Activated CD8-positive, alpha-beta T cell treated with anti-CD3 and anti-CD28 coated beads for 36 hours (primary cell): Measurements from ENCODE around the gene NUF2. TPM values are rescaled to one million over a fixed set of nuclear protein-coding genes. Genes with fewer than 3 reads are reported as not detected.

Source experiments
- ATAC-seq: fragments of 200-7000 bp; cut with Tn5 transposase; one replicate; pipeline ENCODE4 v1.10.0; 2021; ENCODE audit warnings: mild to moderate bottlenecking, moderate library complexity
- CTCF ChIA-PET: fragments of 350-600 bp; sonication (Branson Sonifier 250); formaldehyde crosslinking; loops from one replicate; lab custom pipeline; 2021; ENCODE audit warnings: antibody characterized with exemption; lab: Charles Lee
- POLR2A ChIA-PET: fragments of 350-600 bp; sonication (Branson Sonifier 250); formaldehyde crosslinking; loops from one replicate; lab custom pipeline; 2021; ENCODE audit warnings: antibody characterized with exemption; lab: Charles Lee
- DNase-seq: peaks from one replicate; pipeline ENCODE4 v3.0.0-alpha.2; 2020
- H3K27ac Mint-ChIP-seq: one replicate; pipeline ENCODE4 v1.8.0; 2021; ENCODE audit warnings: mild to moderate bottlenecking, mixed read lengths
- H3K27me3 Mint-ChIP-seq: one replicate; pipeline ENCODE4 v1.8.0; 2021; ENCODE audit warnings: mixed read lengths
- H3K36me3 Mint-ChIP-seq: one replicate; pipeline ENCODE4 v1.8.0; 2021; ENCODE audit warnings: low read depth, mixed read lengths
- H3K4me1 Mint-ChIP-seq: one replicate; pipeline ENCODE4 v1.8.0; 2021; ENCODE audit warnings: low read depth, mixed read lengths
- H3K4me3 Mint-ChIP-seq: one replicate; pipeline ENCODE4 v1.8.0; 2021; ENCODE audit warnings: mild to moderate bottlenecking, moderate library complexity, mixed read lengths
- H3K9me3 Mint-ChIP-seq: one replicate; pipeline ENCODE4 v1.8.0; 2021; ENCODE audit warnings: mixed read lengths
- intact Hi-C: fragments of 100-400 bp; cut with micrococcal nuclease; formaldehyde crosslinking; loops from one replicate; pipeline ENCODE4 v1.10.0; 2022
- total RNA-seq, 2 experiments: library from RNA; stranded (reverse); gene quantifications; one replicate each; pipeline ENCODE4 v1.2.3, GENCODE V29; 2021
- TF ChIP-seq, protein P1 (sequence below): fragments of 200-600 bp; IDR thresholded peaks from one replicate; pipeline ENCODE4 v1.8.0; 2022; ENCODE audit warnings: antibody characterized with exemption, mild to moderate bottlenecking

Gene NUF2
- total RNA-seq, 2 experiments from 2014 or later: 49.9 to 54.6 TPM

- Mint-ChIP-seq H3K4me1 (no peaks in the 10 kb centered on the region), H3K36me3 (no peaks in the 10 kb centered on the region), H3K9me3 (no peaks in the 10 kb centered on the region), H3K27ac (no peak overlapping the region), H3K27me3 (peaks cover 21% of the 10 kb centered on the region), H3K4me3 (no peak overlapping the region)
- CTCF ChIA-PET: no interaction called here
- ATAC-seq: no peak
- DNase-seq: no peak
- intact Hi-C loops: no loop called here
- TF ChIP-seq, protein P1, sequence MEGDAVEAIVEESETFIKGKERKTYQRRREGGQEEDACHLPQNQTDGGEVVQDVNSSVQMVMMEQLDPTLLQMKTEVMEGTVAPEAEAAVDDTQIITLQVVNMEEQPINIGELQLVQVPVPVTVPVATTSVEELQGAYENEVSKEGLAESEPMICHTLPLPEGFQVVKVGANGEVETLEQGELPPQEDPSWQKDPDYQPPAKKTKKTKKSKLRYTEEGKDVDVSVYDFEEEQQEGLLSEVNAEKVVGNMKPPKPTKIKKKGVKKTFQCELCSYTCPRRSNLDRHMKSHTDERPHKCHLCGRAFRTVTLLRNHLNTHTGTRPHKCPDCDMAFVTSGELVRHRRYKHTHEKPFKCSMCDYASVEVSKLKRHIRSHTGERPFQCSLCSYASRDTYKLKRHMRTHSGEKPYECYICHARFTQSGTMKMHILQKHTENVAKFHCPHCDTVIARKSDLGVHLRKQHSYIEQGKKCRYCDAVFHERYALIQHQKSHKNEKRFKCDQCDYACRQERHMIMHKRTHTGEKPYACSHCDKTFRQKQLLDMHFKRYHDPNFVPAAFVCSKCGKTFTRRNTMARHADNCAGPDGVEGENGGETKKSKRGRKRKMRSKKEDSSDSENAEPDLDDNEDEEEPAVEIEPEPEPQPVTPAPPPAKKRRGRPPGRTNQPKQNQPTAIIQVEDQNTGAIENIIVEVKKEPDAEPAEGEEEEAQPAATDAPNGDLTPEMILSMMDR: no peak
- POLR2A ChIA-PET: no interaction called here
Observed at GRCh38 chr1:163382395-163382794, 60.6 kb downstream of the NUF2 start.

DNA sequence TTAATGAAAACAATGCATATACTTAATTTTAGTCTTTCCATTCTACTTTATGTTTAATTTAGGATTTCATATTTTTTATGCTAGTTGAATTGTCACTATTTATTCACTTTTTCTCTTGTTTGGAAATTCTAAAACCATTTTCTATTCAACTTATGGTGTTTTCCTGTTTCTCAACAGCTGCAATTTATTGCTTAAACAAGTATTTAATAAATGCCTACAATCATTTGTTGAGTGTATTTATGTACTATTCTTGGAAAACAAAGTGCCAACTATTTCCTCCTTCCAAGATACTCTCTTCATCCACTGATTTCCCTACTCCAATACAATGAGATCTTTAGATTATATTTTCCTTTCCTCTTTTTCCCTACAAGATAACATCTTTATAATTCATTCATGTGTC lies 65.4 kb downstream of the NUF2 start:
- Mint-ChIP-seq H3K9me3 (no peaks in the 10 kb centered on the region), H3K4me3 (no peak overlapping the region), H3K27me3 (peaks cover 24% of the 10 kb centered on the region), H3K36me3 (no peaks in the 10 kb centered on the region), H3K27ac (no peak overlapping the region), H3K4me1 (no peaks in the 10 kb centered on the region)
- DNase-seq (no peak), ATAC-seq (no peak)
- intact Hi-C loops: no loop called here
- TF ChIP-seq, protein P1: no peak
- CTCF ChIA-PET: no interaction called here
- POLR2A ChIA-PET: no interaction called here

GRCh38 chr1:163388970-163389369 lies 67.2 kb downstream of the NUF2 start:
- ATAC-seq (no peak), DNase-seq (no peak)
- H3K4me3 Mint-ChIP-seq: no peak overlapping the region
- CTCF ChIA-PET: no interaction called here
- H3K27me3 Mint-ChIP-seq: peaks cover 21% of the 10 kb centered on the region
- no peak overlapping the region for H3K27ac Mint-ChIP-seq
- POLR2A ChIA-PET: no interaction called here
- no peaks in the 10 kb centered on the region for H3K4me1 Mint-ChIP-seq
- intact Hi-C loops: no loop called here
- TF ChIP-seq, protein P1: no peak
- H3K36me3 Mint-ChIP-seq: no peaks in the 10 kb centered on the region
- no peaks in the 10 kb centered on the region for H3K9me3 Mint-ChIP-seq

- H3K27ac Mint-ChIP-seq: no peak overlapping the region
- TF ChIP-seq, protein P1: no peak
- POLR2A ChIA-PET: no interaction called here
- H3K27me3 Mint-ChIP-seq: peaks cover 15% of the 10 kb centered on the region
- intact Hi-C loops: no loop called here
- no peaks in the 10 kb centered on the region for H3K4me1 Mint-ChIP-seq
- CTCF ChIA-PET: no interaction called here
- DNase-seq (no peak), ATAC-seq (no peak)
- H3K4me3 Mint-ChIP-seq: no peak overlapping the region
- no peaks in the 10 kb centered on the region for H3K36me3 Mint-ChIP-seq
- no peaks in the 10 kb centered on the region for H3K9me3 Mint-ChIP-seq
Observed at GRCh38 chr1:163395790-163396189, 74.0 kb downstream of the NUF2 start.

DNA sequence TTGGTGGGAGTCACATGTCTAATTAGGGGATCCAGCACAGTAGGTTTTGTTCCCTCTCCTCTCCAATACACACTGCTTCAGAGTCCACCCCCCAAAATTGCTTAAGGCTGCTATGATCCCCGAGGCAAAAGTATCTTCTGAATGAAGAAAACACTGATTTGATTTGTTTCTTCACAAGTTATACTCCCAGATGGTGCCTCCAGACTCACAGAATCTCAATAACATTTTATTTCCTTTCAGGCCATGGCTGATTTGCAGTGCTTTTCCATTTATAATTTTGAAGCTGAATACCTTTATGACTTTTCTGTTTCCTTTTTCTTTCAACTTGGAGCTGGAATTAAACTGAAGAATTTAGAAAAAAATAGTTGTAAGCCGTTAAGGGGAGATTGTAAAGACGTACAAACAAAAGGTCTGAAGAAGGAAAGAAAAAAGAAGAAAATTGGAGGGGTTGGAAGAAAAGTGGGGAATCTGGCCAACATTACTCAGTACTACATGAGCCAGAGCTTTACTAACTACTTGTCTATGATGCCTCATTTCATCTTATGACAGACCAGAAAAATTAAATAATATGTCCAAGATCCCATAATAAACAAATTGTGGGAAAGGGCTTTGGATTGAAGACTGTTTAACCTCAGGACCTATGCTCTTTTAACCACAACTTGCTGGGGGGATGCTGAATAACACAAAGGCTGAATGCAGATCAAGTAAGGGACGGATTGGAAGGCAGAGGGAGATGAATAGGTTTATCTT lies 75.9 kb downstream of the NUF2 start:
- Mint-ChIP-seq H3K4me3 (no peak overlapping the region), H3K27me3 (peaks cover 17% of the 10 kb centered on the region), H3K4me1 (no peaks in the 10 kb centered on the region), H3K9me3 (no peaks in the 10 kb centered on the region), H3K36me3 (no peaks in the 10 kb centered on the region), H3K27ac (no peak overlapping the region)
- DNase-seq (no peak), ATAC-seq (no peak)
- ChIA-PET POLR2A (no interaction called here), CTCF (no interaction called here)
- TF ChIP-seq, protein P1: no peak
- intact Hi-C loops: no loop called here
